T-helper 1 cell treated with Interleukin-12 subunit alpha and Interleukin-12 subunit beta and Interleukin-4 antibody, amounts not matched to agents 30 ng/mL and 1 ng/mL, for 36 hours (primary cell): ENCODE measurements around the gene EFEMP1. TPM values are rescaled to one million over a fixed set of nuclear protein-coding genes. Genes with fewer than 3 reads are reported as not detected.

Experiments used
- intact Hi-C: fragments of 100-400 bp; cut with micrococcal nuclease; formaldehyde crosslinking; loops from one replicate; pipeline ENCODE4 v1.15.1; 2024
- total RNA-seq: library from RNA; stranded (reverse); gene quantifications from 2 replicates; pipeline ENCODE4 v1.2.3, GENCODE V29; 2022

EFEMP1 gene
- total RNA-seq, 1 donor from 2014 or later = not detected

GRCh38 chr2:55898386-55899040 lies 25.1 kb downstream of the EFEMP1 start:
- intact Hi-C loops = no loop called here

DNA sequence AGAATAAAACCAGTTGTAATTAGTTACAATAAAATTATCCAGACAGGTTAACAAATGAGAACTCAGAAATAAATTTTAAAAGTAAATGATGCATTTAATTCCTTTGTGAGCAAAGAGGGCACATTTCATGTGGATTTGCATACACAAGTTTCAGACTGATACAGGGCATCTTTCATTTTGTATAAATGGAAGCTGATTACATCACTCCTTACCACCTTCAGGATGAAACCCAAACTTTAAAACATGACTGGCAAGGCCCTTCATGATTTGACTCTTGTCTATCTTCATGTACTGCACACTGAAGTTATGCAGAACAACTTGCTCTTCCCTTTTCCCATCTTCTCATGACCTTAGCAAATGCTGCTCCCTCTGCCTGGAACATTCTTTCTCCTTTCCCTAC lies 26.9 kb downstream of the EFEMP1 start:
- intact Hi-C loops = no loop called here

GRCh38 chr2:55894720-55895119 lies 28.9 kb downstream of the EFEMP1 start:
- intact Hi-C loops = no loop called here

GRCh38 chr2:55891671-55892094 lies 31.9 kb downstream of the EFEMP1 start:
- intact Hi-C loops = no loop called here

DNA sequence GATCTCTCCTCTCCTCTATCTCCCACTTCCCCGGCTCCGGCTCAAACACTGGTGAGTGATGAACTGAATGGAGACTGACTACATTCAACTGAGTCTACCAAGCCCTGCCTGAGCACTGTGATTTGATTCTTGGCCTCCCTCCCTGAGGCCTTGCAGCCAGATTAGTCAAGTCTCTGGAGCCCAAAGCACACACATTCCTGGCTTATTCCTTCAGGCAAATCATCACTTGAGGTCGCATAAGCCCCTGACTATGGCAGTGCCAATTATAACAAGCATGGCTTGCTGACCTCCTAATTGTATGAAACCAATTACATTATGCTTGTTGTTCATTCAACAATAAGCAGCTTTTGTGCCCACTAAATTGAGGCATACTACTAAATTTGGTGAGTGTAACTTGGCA lies 34.6 kb downstream of the EFEMP1 start:
- intact Hi-C loops = no loop called here

GRCh38 chr2:55887901-55888624 lies 35.5 kb downstream of the EFEMP1 start:
- intact Hi-C loops = no loop called here

GRCh38 chr2:55887351-55887750 lies 36.2 kb downstream of the EFEMP1 start:
- intact Hi-C loops = no loop called here

DNA sequence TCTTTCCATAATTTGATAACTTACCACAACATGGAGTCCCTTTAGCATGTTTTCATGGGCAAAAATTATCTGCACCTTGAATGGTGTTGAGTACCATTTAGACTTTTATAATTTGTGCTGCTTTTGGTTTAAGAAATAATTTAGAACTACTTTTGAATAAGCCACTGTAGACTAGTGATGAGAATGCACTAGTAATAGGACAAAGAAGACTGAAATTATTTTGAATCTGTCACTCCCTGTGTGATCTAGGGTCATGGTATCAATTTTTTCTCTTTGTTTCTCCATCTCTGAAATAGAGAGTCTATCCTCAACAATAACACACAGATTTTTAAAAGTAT lies 37.7 kb downstream of the EFEMP1 start:
- intact Hi-C loops = no loop called here

- intact Hi-C loops = no loop called here
These were observed 38.2 kb downstream of the EFEMP1 start for GRCh38 chr2:55885127-55885943.

DNA sequence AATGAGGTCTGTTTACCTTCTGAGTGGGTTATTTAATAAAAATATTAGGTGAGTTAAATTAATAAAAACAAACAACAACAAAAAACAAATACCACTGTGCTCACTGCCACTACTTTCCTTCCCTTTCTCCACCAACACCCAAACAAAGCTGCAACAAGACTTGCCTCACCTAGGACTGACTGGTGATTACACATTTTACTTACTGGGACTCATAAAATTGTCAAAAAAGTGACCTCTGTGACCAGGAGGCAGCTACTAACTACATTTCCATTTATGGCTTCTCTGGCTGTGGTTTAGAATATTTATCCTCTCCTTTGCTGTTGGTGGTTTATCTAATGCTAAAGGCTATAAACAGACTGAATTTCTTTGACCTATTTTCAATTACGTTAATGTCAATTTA lies 39.8 kb downstream of the EFEMP1 start:
- intact Hi-C loops = no loop called here

DNA sequence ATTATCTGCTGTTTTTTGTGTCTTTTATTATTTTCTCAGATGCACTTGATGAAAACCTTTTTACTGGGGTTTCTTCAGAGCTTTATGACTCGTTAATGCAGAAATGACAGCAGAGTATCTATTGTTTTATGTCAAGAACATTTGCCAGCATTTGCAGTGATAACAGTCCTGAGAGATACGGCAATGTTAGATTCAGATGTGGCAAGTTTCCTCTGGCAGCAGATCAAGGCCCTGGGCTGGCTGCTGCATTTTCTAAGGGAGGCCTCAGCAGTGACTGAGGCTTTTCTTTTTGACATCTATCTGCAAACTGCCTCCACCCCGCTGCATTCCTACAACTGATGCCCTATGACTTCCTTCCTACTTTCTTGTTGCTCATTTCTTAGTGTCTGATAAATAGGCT lies 40.2 kb downstream of the EFEMP1 start:
- intact Hi-C loops = no loop called here

DNA sequence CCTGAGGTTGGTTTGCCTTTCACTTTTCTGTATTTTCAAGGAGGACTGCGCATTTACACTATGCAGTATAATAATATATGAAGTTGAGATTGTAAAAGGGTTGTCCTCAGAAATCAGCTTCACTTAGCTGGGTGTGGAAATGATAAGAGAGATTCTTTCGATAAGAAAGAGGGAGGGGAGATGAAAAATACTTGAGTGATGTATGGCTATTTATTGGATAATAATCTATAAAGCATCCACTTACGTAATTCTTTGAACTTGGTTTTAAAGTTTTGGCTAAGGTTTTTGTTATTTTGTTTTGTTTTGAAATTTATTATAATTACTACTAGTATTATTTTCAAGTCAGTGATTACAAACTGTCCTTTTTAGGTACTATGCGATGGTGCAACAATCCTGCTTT lies 40.6 kb downstream of the EFEMP1 start:
- intact Hi-C loops = no loop called here

- intact Hi-C loops = no loop called here
These were observed 43.0 kb downstream of the EFEMP1 start for GRCh38 chr2:55880416-55881143.

DNA sequence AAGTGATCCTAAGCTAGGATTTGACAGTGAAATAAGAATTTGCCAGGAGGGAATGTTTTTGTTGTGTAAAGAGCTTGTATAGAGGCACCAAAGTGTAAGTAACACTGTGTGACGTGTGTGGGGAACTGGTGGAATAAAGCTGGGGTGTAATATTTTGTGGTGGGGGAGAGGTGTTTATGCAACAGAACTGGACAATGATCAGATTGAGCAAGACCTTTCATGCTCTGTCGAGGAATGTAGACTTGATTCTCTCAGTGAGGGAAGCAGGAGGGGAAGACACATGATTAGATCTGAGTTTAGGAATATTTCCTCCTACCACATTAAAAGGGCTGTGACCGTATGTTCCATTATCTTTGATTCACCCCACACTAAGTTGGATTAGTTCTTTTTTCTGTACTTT lies 43.6 kb downstream of the EFEMP1 start:
- intact Hi-C loops = no loop called here

DNA sequence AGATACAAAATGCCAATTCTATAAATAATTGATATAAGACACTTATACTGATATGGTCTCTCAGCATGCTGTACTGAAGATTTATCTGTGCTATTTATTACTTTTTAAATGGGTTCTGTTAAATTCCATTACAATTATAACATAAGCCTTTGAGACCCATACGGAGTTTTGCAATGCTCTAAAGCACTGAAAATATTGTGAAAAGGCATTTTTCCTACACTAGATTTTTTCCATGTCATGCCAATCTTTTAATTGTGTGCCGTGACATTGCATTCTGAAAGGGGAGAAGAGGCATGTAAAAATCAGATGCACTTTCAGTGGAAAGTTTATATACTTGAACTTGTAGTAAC lies 46.5 kb downstream of the EFEMP1 start:
- intact Hi-C loops = no loop called here

- intact Hi-C loops = no loop called here
These were observed 47.0 kb downstream of the EFEMP1 start for GRCh38 chr2:55876429-55877086.

DNA sequence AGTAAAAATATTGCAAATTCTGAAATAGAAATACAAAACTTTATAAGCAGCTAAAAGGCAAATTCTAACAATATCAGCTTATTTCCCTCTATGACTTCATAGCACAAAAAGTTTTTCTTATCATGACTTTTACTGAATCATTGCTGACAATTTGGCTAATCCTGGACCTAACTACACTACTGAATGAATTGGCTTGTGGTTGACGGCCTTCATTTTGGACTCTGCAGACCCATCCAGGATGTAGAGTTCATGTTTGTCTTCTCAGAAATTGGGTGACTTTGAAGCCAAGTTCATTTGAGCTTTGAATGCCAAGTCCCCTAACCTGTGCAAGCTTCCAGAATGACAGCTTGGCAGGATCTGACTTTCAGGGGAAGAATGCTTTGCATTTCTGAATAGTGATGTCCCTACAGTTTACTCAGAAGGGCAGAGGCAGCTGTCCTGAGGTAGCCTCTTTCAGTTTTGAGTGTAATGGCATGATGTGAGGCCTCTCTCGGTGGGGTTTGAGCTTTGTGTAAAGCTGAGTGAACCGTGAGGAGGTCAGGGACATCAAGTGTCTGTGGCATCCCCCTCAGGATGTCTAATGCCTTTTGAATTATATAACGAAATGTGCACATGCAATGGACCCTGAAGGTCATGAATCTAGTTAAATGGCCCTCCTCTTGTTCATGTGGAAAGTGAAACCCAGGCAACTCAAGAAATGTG lies 48.0 kb downstream of the EFEMP1 start:
- intact Hi-C loops = no loop called here

DNA sequence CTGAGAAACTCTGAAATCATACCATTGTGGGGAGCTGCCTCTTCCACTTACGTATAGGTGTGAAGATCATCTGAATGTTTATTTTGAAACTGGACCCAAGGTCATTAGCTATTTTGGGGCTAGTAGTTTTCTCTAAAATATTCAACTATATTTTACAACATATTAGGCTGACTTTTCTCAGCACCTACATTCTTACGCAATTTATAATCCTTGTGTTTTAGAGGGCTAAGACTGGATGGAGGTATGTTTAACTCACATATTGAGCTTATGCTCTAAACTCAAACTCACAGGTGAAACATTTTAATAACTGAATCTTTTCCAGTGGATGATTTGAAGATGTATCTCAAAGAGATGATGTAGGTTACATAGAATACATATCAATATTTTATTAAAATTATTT lies 49.2 kb downstream of the EFEMP1 start:
- intact Hi-C loops = no loop called here

DNA sequence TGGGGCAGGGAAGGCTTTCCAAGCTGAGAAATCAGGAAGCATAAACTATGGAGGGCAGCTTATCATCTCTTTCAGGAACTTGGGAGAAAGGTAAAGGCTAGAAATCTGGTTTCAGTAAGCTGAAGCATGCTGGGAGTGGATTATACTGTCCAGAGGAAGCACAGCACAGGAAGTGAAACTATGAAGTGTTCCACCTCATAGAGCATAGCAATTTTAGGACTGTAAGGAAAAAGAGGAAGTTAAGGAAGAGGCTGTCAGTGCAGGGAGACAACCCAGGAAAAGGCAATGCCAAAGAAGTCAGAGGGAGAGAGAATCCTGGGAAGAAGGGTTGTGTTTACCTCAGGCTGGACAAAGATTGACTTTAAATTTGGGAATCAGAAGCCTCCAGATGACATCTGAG lies 51.9 kb downstream of the EFEMP1 start:
- intact Hi-C loops = no loop called here

DNA sequence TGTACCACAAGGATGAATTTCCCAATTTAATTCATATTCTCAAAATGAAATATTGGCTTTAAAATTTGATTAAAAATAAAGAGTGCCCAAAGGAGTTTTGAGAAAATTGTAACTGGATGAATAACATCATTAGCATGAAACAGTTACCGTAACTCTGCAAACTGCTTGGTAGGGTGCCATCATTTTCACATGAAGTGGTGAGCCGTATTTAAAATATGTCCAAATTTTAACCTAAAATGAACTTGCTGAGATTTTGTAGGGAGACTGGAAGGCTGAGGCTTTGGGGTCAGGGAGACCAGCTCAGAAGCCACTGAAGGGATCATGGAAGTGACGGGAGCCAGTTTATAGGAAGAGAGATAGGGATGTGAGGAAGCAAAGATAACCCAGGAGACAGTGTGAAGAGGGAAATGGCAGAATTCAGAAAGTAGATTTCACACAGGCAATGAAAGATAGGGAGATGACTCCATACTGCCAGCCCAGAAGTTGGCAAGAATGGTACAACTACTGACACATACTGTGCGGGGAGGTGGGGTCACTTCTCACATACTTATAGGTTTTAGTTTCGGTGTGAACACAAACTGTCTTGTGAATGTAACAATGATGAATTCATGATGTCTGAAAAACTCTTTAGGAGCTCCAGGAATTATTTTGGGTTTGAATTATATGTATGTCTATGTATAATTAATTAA lies 53.8 kb downstream of the EFEMP1 start:
- intact Hi-C loops = no loop called here
